Muscle of leg (tissue), 16 donors: Measurements from ENCODE around the gene LEUTX. TPM values are rescaled to one million over a fixed set of nuclear protein-coding genes. Genes with fewer than 3 reads are reported as not detected.

ENCODE experiments used
- DNase-seq: peaks from one replicate; pipeline ENCODE4 v3.0.0; 2013
- H3K27ac ChIP-seq: one replicate; pipeline ENCODE4 v1.5.1; 2013; ENCODE audit warnings: mild to moderate bottlenecking, low read length, control low read depth
- H3K27me3 ChIP-seq: one replicate; pipeline ENCODE4 v1.6.1; 2013; ENCODE audit warnings: low read length; ENCODE audit not compliant: control insufficient read depth, insufficient read depth
- H3K36me3 ChIP-seq: one replicate; pipeline ENCODE4 v1.6.1; 2013; ENCODE audit warnings: low read length; ENCODE audit not compliant: control insufficient read depth, insufficient read depth
- H3K4me1 ChIP-seq: one replicate; pipeline ENCODE4 v1.6.1; 2013; ENCODE audit warnings: low read length; ENCODE audit not compliant: control insufficient read depth, insufficient read depth
- H3K4me3 ChIP-seq: one replicate; pipeline ENCODE4 v1.5.1; 2013; ENCODE audit warnings: low read length, control low read depth
- H3K9me3 ChIP-seq: replicated peaks from 2 replicates; pipeline ENCODE4 v1.6.1; 2013; ENCODE audit warnings: low read depth, low read length; ENCODE audit not compliant: control insufficient read depth
- WGBS: methylation state at CpG from one replicate; pipeline ENCODE4 v1.1.5; 2013; ENCODE audit warnings: missing lambda C conversion rate; ENCODE audit not compliant: insufficient coverage; 5-methylcytosine and 5-hydroxymethylcytosine counted together
- long read RNA-seq, 11 donors: transcript quantifications; one replicate each; lab custom pipeline, GENCODE V29; 2026
- polyA plus RNA-seq, 8 donors: library from polyadenylated mRNA; unstranded; fragments of 120-200 nt; gene quantifications; one replicate each; pipeline versions ENCODE4 v1.2.1 to v1.2.3, GENCODE V29; 2013; ENCODE audit warnings: inconsistent platforms in 1 of 8, low replicate concordance in 1 of 8; ENCODE audit not compliant: insufficient read length in 8 of 8, insufficient read depth in 1 of 8
- total RNA-seq: library from RNA; stranded (reverse); fragments of 120-200 nt; gene quantifications from one replicate; pipeline ENCODE4 v1.2.4, GENCODE V29; 2013

The LEUTX gene, protein sequence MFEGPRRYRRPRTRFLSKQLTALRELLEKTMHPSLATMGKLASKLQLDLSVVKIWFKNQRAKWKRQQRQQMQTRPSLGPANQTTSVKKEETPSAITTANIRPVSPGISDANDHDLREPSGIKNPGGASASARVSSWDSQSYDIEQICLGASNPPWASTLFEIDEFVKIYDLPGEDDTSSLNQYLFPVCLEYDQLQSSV
- not detected for total RNA-seq
- polyA plus RNA-seq = not detected
- long read RNA-seq, donor 1 = 0 reads
- long read RNA-seq, donor 2 = 0 reads
- long read RNA-seq, donor 3 = 0 reads
- long read RNA-seq, donor 4 = 0 reads
- long read RNA-seq, donor 5 = 0 reads
- long read RNA-seq, donor 6 = 0 reads
- long read RNA-seq, donor 7 = 0 reads
- long read RNA-seq, donor 8 = 0 reads
- long read RNA-seq, donor 9 = 0 reads
- long read RNA-seq, donor 10 = 0 reads
- long read RNA-seq, donor 11 = 0 reads

DNA sequence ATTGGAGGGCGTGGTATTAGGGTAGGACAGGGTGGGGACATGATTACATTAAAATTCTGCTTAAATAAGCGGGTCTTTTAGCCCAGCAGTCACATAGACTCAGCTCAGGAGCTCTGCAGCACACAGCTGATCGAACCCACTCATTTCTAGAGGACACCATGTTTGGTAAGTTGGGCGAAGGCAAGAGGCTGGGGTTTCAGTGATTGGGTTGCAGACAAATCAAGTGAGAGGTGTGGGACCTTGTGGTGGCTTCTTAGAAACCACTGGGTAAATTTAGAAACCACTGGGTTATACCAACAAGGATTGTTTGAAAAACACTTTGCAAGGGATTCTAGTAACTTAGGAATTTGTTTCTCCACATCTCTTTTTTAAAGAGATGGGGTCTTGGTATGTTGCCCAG is at the start of gene LEUTX:
Gene LEUTX (plus strand): TSS at position 92 of the 400 bp plus-strand sequence. CDS start 67 bp downstream, at position 159.
- 78% methylated on average over 2 of the region's 4 CpGs for WGBS

DNA sequence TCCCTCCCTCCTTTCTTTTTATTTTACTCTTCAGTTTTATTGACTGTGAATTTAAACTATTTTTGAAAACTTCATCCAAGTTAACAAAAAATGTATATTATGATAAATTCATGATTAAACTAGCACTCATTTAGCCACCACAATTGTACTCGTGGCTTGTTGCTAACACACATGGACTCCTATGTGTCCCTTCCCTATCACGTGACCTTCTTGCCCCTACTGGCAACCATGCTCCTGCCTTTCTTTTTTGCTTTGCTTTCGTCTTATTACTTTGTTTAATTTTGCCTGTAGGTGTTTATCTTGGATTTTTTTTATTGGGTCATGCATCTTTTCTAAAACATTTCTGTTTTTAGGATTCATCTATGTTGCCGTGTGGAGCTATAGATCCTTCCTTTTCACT is 49.1 kb upstream of the LEUTX start:
- Histone ChIP-seq H3K4me3 (no peak overlapping the region), H3K9me3 (no peaks in the 10 kb centered on the region), H3K27me3 (no peaks in the 10 kb centered on the region), H3K4me1 (no peaks in the 10 kb centered on the region), H3K27ac (no peak overlapping the region), H3K36me3 (no peaks in the 10 kb centered on the region)
- no peak for DNase-seq
- no CpG with 5 or more reads among the region's 4 CpGs for WGBS

More for the DNA sequence above, at the start of gene LEUTX:
- Histone ChIP-seq H3K4me3 (no peak within 1 kb of the TSS), H3K27ac (no peak within 1 kb of the TSS), H3K9me3 (no peaks in the 10 kb centered on the region), H3K27me3 (no peaks in the 10 kb centered on the region), H3K4me1 (no peaks in the 10 kb centered on the region), H3K36me3 (no peaks in the 10 kb centered on the region)
- no peak for DNase-seq

DNA sequence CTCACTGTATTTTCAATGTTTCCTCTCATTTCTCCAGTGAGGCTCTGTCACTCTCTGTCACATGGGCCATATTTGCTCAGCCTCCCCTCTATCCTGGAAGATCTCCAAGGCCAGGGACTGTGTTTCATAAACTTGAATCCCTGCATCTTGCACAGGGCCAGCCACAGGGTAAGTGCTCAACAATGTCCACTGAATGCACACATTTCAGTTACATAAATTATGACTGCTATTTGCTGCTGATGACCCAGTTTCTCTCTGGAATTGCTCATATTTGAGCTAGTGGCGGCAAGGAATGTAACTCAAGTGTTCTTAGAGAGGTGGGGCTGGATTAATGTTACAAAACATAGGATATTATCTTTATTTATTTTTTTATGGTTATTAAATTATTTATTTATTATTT is 47.0 kb upstream of the LEUTX start:
- no peaks in the 10 kb centered on the region for H3K4me1 ChIP-seq
- no peaks in the 10 kb centered on the region for H3K36me3 ChIP-seq
- no peak for DNase-seq
- H3K27ac ChIP-seq = no peak overlapping the region
- H3K9me3 ChIP-seq = no peaks in the 10 kb centered on the region
- H3K27me3 ChIP-seq = no peaks in the 10 kb centered on the region
- no CpG with 5 or more reads among the region's 1 CpG for WGBS
- H3K4me3 ChIP-seq = no peak overlapping the region

DNA sequence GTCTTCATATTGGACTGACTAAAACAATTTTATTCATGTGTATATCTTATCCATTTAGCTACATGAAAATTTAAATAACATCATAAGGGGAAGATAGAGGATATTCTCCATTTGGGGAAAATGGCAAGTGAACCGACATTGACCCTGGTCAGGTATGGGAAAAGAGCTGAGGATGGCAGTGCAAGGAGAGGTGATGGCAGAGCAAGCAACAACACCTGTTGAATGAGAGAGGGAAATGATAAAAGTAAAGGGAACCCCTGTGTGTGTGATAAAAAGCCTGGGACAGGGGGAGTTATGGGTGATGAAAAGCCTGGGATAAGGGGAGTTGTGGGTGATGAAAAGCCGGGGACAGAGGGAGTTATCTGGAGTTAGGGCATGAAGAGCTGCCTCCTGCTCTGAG is 44.8 kb upstream of the LEUTX start:
- Histone ChIP-seq H3K27ac (no peak overlapping the region), H3K4me1 (no peaks in the 10 kb centered on the region), H3K36me3 (no peaks in the 10 kb centered on the region), H3K4me3 (no peak overlapping the region), H3K27me3 (peaks cover 2% of the 10 kb centered on the region), H3K9me3 (no peaks in the 10 kb centered on the region)
- DNase-seq = no peak
- WGBS = 88% methylated on average over 2 of the region's 2 CpGs

DNA sequence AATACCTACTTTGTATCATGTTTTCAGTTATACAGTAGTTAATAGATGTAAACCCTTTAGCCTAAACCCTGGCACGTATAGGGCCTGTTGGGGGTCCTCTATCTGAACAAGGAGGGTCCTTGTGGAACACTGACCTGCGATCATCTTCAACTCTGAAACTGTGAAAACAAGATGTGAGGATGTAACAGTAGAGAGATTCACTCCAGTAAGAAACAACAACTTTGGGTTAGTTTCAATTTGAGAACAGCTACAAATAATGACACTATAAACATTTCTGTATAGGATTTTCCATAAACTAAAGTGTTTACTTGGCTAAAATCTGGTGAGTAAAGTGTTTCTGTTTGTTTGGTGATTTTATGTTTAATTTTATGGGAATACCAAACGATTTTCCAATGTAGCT is 43.0 kb upstream of the LEUTX start:
- no peak for DNase-seq
- H3K4me3 ChIP-seq = no peak overlapping the region
- H3K27me3 ChIP-seq = peaks cover 2% of the 10 kb centered on the region
- H3K27ac ChIP-seq = no peak overlapping the region
- H3K4me1 ChIP-seq = no peaks in the 10 kb centered on the region
- H3K36me3 ChIP-seq = no peaks in the 10 kb centered on the region
- H3K9me3 ChIP-seq = no peaks in the 10 kb centered on the region
- no CpG with 5 or more reads among the region's 3 CpGs for WGBS

DNA sequence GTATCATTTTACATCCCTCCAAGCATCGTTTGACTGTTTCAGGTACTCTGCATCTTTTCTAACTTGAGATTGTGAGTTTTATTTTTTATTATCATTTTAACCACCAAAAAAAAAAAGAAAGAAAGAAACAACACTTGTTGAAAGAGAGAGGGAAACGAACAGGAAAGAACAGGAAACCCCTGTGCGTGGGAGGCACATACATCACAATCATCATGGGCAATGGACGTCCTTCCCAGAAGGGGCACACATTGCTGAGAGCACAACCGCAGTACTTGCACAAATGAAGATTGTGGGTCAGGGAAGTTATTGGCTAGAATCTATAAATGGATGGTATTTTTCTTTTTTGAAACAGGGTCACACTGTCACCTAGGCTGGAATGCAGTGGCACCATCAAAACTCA is 42.6 kb upstream of the LEUTX start:
- no peak for DNase-seq
- Histone ChIP-seq H3K27me3 (peaks cover 2% of the 10 kb centered on the region), H3K4me1 (no peaks in the 10 kb centered on the region), H3K9me3 (no peaks in the 10 kb centered on the region), H3K36me3 (no peaks in the 10 kb centered on the region), H3K27ac (no peak overlapping the region), H3K4me3 (no peak overlapping the region)
- no CpG with 5 or more reads among the region's 5 CpGs for WGBS

DNA sequence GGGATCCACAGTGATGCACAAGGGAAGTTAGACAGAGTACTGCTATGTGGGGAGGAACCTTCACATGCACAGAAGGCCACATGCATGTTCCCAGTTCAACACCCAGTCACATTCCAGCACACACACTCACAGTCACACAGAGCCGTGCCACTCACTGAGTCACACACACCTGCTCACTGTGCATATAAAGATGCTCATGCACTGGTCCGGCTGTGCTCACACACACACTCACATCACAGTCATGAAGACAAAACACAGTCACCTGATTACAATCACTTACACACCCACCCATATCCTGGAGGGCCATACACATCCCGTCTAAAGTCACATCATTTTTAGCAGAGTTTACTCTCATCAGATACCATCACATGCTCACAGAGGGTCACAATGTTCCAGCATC is 41.3 kb upstream of the LEUTX start:
- H3K27ac ChIP-seq = no peak overlapping the region
- 75% methylated on average over 3 of the region's 3 CpGs for WGBS
- peaks cover 2% of the 10 kb centered on the region for H3K27me3 ChIP-seq
- no peaks in the 10 kb centered on the region for H3K9me3 ChIP-seq
- no peak overlapping the region for H3K4me3 ChIP-seq
- DNase-seq = no peak
- no peaks in the 10 kb centered on the region for H3K4me1 ChIP-seq
- H3K36me3 ChIP-seq = no peaks in the 10 kb centered on the region

DNA sequence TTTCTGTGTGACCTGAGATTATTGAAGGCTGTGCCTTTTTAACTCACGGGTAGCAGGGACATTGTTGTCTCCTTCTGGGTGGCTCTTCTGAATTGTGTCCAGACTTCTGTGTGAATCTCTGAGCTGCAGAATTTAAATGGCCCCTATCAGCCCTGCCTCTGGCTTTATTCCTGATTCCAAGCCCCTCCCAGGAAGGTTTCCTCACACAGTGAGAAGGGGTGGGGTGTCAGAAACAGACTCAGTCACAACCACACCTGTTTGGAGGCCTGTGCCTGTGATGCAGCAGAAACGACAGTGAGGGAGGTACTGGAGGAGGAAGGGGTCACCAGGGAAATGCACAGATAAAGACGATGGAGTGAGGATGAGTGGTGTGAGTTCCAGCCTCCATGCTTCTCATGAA is 40.8 kb upstream of the LEUTX start, which contains the start of gene CLC:
Gene CLC (minus strand): TSS at position 139 of the 400 bp plus-strand sequence. CDS start 77 bp downstream, at position 62.
- Histone ChIP-seq H3K36me3 (no peaks in the 10 kb centered on the region), H3K4me1 (no peaks in the 10 kb centered on the region), H3K27me3 (peaks cover 2% of the 10 kb centered on the region), H3K9me3 (no peaks in the 10 kb centered on the region), H3K27ac (no peak within 1 kb of the TSS), H3K4me3 (no peak within 1 kb of the TSS)
- no CpG with 5 or more reads among the region's 3 CpGs for WGBS
- no peak for DNase-seq

DNA sequence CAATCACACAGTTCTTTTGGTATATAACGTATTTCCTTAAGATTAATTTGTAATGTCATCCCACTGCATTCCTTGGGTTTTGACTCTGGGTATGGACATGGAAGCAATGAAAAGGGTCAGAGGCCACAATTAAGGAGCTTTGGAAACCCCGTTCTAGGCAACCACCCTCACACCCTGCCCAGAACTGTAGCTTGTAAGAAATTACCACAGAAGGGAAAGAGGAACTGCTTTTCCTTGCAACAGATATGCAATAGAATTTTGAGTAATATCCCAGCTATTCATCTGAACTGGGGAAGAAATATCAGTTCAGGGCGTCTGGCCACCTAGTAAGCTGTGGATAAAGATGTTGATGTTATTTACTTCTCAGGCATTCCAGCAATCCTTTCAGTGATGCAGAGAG is 39.8 kb upstream of the LEUTX start:
- no peaks in the 10 kb centered on the region for H3K9me3 ChIP-seq
- no peaks in the 10 kb centered on the region for H3K4me1 ChIP-seq
- no peak overlapping the region for H3K27ac ChIP-seq
- H3K27me3 ChIP-seq = peaks cover 2% of the 10 kb centered on the region
- no peak overlapping the region for H3K4me3 ChIP-seq
- no peak for DNase-seq
- H3K36me3 ChIP-seq = no peaks in the 10 kb centered on the region
- WGBS = no CpG with 5 or more reads among the region's 3 CpGs

DNA sequence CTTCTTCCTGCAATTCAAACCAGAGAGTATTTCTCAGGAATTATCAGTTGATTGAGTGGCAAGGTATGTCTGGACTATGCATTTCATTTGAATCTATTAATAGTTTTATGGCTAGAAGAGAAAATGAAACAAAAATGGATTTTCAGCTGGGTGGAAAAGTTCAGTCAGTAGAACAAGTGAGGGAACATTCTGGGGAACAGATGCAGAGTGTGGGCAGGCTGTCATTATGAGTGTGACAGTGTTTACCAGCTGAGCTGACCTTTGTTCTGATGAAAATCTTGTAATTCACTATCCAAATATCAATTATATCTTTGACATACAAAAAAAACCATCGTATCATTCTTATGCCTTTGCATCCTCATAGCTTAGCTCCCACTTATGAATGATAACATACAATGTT is 38.3 kb upstream of the LEUTX start:
- H3K9me3 ChIP-seq = no peaks in the 10 kb centered on the region
- no peaks in the 10 kb centered on the region for H3K4me1 ChIP-seq
- no peak overlapping the region for H3K27ac ChIP-seq
- H3K36me3 ChIP-seq = no peaks in the 10 kb centered on the region
- peaks cover 2% of the 10 kb centered on the region for H3K27me3 ChIP-seq
- H3K4me3 ChIP-seq = no peak overlapping the region
- DNase-seq = no peak
- WGBS = no CpG with 5 or more reads among the region's 1 CpG
